Chondrocyte (in vitro differentiated cells): ENCODE results near the gene PLEKHM2. TPM values are rescaled to one million over a fixed set of nuclear protein-coding genes. Genes with fewer than 3 reads are reported as not detected.

Experiments used
- DNase-seq: peaks from one replicate; pipeline ENCODE4 v3.0.0; 2021; ENCODE audit warnings: mixed read lengths, low spot score
- H3K27ac Mint-ChIP-seq: one replicate; pipeline ENCODE4 v1.8.0; 2021; ENCODE audit warnings: mild to moderate bottlenecking, moderate library complexity, mixed read lengths; ENCODE audit not compliant: unreplicated experiment
- H3K27me3 Mint-ChIP-seq: 2 replicates; pipeline ENCODE4 v1.8.0; 2021; ENCODE audit warnings: low read depth, mixed read lengths
- H3K36me3 Mint-ChIP-seq: 2 replicates; pipeline ENCODE4 v1.8.0; 2021; ENCODE audit warnings: low read depth, mixed read lengths
- H3K4me1 Mint-ChIP-seq: 2 replicates; pipeline ENCODE4 v1.8.0; 2021; ENCODE audit warnings: low read depth, mild to moderate bottlenecking, mixed read lengths
- H3K4me3 Mint-ChIP-seq: one replicate; pipeline ENCODE4 v1.8.0; 2021; ENCODE audit warnings: mild to moderate bottlenecking, moderate library complexity, mixed read lengths; ENCODE audit not compliant: unreplicated experiment
- H3K9me3 Mint-ChIP-seq: 2 replicates; pipeline ENCODE4 v1.8.0; 2021; ENCODE audit warnings: low read depth, mixed read lengths
- total RNA-seq: library from RNA; stranded (reverse); gene quantifications from 3 replicates; pipeline ENCODE4 v1.2.1, GENCODE V29; 2021
- TF ChIP-seq, protein P1 (sequence below): fragments of 200-600 bp; sonication (generic); IDR thresholded peaks from 2 replicates; pipeline ENCODE4 v1.5.0; 2021; ENCODE audit warnings: antibody characterized with exemption, mild to moderate bottlenecking, moderate library complexity

Gene PLEKHM2
- total RNA-seq, 1 donor from 2014 or later, result 68.3 TPM

GRCh38 chr1:15748690-15749398, 64.7 kb downstream of the PLEKHM2 start:
- Mint-ChIP-seq H3K27ac (peak overlapping the region; percentile 83), H3K27me3 (no peaks in the 10 kb centered on the region), H3K9me3 (no peaks in the 10 kb centered on the region), H3K4me3 (peak overlapping the region; percentile 61), H3K36me3 (no peaks in the 10 kb centered on the region), H3K4me1 (peaks cover 56% of the 10 kb centered on the region)
- DNase-seq, result peak; percentile 71
- TF ChIP-seq, protein P1, sequence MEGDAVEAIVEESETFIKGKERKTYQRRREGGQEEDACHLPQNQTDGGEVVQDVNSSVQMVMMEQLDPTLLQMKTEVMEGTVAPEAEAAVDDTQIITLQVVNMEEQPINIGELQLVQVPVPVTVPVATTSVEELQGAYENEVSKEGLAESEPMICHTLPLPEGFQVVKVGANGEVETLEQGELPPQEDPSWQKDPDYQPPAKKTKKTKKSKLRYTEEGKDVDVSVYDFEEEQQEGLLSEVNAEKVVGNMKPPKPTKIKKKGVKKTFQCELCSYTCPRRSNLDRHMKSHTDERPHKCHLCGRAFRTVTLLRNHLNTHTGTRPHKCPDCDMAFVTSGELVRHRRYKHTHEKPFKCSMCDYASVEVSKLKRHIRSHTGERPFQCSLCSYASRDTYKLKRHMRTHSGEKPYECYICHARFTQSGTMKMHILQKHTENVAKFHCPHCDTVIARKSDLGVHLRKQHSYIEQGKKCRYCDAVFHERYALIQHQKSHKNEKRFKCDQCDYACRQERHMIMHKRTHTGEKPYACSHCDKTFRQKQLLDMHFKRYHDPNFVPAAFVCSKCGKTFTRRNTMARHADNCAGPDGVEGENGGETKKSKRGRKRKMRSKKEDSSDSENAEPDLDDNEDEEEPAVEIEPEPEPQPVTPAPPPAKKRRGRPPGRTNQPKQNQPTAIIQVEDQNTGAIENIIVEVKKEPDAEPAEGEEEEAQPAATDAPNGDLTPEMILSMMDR, result no peak

DNA sequence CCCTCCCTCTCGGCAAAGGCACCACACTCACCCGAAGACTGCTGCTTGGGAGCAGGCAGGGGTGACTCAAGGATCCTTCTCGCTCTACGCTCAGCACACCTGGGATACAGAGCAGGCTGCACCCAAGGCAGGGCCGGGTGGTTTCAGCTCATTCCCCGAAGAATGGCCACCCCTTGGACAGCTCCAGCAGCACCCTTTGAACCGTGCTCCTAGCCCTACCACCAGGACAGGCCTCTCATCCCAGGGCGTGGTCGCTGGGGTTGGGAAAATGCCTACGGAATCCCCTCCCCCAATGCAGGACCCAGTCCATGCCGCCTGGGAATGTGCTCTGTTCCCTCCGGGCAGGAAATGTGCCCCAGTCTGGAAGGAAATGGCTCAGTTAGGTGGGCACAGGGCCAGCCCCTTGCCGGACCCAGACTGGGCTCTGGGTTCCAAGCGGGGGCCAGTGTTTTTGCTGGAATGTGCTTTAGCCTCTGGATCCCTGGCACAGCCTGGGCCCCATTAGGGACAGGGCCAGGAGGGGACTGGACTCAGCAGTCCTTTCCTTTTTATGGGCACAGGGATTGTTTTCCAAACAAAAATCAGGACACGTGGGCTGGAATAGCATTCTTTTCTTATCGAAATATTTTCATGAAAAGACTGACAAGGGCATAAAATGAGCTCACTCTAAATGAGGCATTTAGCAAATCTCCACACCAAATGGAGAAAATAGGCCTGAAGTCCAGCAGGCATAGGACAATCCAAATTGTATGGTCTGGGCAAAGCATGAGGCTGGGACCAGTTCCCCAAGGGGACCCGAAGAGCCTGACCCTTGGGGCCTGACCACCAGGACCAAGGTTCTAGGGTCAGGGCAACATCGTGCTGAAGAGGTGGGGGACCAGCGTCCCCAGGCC, 65.5 kb downstream of the PLEKHM2 start:
- H3K36me3 Mint-ChIP-seq, result no peaks in the 10 kb centered on the region
- H3K27me3 Mint-ChIP-seq, result no peaks in the 10 kb centered on the region
- DNase-seq, result peak; percentile 90
- H3K4me3 Mint-ChIP-seq, result peak overlapping the region; percentile 61
- no peaks in the 10 kb centered on the region for H3K9me3 Mint-ChIP-seq
- TF ChIP-seq, protein P1, result no peak
- H3K4me1 Mint-ChIP-seq, result peaks cover 56% of the 10 kb centered on the region
- H3K27ac Mint-ChIP-seq, result peak overlapping the region; percentile 83

- H3K27ac Mint-ChIP-seq, result no peak overlapping the region
- peak; percentile 73 for DNase-seq
- peaks cover 61% of the 10 kb centered on the region for H3K4me1 Mint-ChIP-seq
- TF ChIP-seq, protein P1, result no peak
- H3K4me3 Mint-ChIP-seq, result no peak overlapping the region
- H3K9me3 Mint-ChIP-seq, result no peaks in the 10 kb centered on the region
- no peaks in the 10 kb centered on the region for H3K27me3 Mint-ChIP-seq
- no peaks in the 10 kb centered on the region for H3K36me3 Mint-ChIP-seq
Measured at GRCh38 chr1:15750924-15751323, 66.8 kb downstream of the PLEKHM2 start.

DNA sequence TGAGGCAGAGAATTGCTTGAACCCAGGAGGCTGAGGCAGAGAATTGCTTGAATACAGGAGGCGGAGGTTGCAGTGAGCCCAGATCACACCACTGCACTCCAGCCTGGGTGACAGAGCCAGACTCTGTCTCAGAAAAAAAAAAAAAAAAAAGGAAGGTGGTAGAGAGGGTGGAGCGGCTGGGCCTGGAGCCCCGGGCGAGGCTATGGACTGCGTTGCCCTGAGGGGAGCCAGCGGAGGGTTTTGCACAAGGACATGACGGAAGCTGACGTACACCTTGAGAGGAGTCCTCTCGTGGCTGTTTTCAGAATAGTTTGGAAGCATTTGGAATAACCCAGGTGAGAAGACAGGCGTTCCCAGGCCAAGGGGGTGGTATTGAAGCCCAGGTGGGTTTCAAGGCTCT, 67.6 kb downstream of the PLEKHM2 start:
- Mint-ChIP-seq H3K4me3 (no peak overlapping the region), H3K9me3 (no peaks in the 10 kb centered on the region), H3K27ac (no peak overlapping the region), H3K4me1 (peaks cover 65% of the 10 kb centered on the region), H3K36me3 (no peaks in the 10 kb centered on the region), H3K27me3 (no peaks in the 10 kb centered on the region)
- TF ChIP-seq, protein P1, result no peak
- DNase-seq, result no peak

GRCh38 chr1:15753776-15754175, 69.7 kb downstream of the PLEKHM2 start:
- TF ChIP-seq, protein P1, result no peak
- Mint-ChIP-seq H3K4me3 (no peak overlapping the region), H3K4me1 (peaks cover 61% of the 10 kb centered on the region), H3K36me3 (no peaks in the 10 kb centered on the region), H3K9me3 (no peaks in the 10 kb centered on the region), H3K27ac (peak overlapping the region; percentile 22), H3K27me3 (no peaks in the 10 kb centered on the region)
- DNase-seq, result no peak
